ENCODE results near the gene NXF2.
"Not testable (repeated sequence)": the region's sequence is repeated elsewhere in the genome, so short reads cannot be mapped to it uniquely, and the experiment has no call there.

DNA sequence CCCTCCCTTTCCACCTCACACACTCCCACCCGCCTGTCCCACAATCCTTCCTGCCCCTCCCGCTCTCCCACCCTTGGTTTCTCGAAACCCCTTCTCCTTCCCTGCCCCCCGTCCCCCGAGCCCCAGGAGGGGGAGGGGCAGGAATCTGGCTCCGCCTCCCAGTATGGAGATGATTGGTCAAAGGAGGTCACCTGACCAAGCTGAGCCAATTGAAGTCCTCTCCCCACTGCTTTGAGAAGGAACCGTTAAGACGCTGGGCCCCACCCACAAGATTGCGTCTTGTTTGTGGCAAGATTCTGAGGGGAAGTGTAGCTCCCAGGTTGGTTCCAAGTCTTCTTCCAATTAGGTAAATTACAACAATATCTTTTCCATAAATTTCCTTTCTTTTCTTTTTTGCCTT, at the start of gene NXF2:
- TF ChIP-seq ZNF274 (IDR thresholded peaks at IDR 0.05; ENCODE audit: low read depth, low read length); POLR2A (IDR thresholded peaks at IDR 0.05; ENCODE audit: borderline replicate concordance, extremely low read depth, insufficient read depth, insufficient read length); ELF1 (IDR thresholded peaks at IDR 0.05; ENCODE audit: borderline replicate concordance, low read depth); ZFX (IDR thresholded peaks at IDR 0.05); POLR2AphosphoS5 (IDR thresholded peaks at IDR 0.05; ENCODE audit: low read depth, low read length); EZH2 (IDR thresholded peaks at IDR 0.05): not testable (repeated sequence)
- TF ChIP-seq, protein P1, sequence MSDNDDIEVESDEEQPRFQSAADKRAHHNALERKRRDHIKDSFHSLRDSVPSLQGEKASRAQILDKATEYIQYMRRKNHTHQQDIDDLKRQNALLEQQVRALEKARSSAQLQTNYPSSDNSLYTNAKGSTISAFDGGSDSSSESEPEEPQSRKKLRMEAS (IDR thresholded peaks at IDR 0.05) = not testable (repeated sequence)
- TF ChIP-seq, protein P2, sequence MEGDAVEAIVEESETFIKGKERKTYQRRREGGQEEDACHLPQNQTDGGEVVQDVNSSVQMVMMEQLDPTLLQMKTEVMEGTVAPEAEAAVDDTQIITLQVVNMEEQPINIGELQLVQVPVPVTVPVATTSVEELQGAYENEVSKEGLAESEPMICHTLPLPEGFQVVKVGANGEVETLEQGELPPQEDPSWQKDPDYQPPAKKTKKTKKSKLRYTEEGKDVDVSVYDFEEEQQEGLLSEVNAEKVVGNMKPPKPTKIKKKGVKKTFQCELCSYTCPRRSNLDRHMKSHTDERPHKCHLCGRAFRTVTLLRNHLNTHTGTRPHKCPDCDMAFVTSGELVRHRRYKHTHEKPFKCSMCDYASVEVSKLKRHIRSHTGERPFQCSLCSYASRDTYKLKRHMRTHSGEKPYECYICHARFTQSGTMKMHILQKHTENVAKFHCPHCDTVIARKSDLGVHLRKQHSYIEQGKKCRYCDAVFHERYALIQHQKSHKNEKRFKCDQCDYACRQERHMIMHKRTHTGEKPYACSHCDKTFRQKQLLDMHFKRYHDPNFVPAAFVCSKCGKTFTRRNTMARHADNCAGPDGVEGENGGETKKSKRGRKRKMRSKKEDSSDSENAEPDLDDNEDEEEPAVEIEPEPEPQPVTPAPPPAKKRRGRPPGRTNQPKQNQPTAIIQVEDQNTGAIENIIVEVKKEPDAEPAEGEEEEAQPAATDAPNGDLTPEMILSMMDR (IDR thresholded peaks at IDR 0.05 in 2 of 3, conservative IDR thresholded peaks at IDR 0.05 in 1 of 3; ENCODE audit: borderline replicate concordance in 1 of 3, insufficient read depth in 1 of 3, low read depth in 2 of 3, low read length in 2 of 3) = not testable (repeated sequence)
- TF ChIP-seq, protein P3, sequence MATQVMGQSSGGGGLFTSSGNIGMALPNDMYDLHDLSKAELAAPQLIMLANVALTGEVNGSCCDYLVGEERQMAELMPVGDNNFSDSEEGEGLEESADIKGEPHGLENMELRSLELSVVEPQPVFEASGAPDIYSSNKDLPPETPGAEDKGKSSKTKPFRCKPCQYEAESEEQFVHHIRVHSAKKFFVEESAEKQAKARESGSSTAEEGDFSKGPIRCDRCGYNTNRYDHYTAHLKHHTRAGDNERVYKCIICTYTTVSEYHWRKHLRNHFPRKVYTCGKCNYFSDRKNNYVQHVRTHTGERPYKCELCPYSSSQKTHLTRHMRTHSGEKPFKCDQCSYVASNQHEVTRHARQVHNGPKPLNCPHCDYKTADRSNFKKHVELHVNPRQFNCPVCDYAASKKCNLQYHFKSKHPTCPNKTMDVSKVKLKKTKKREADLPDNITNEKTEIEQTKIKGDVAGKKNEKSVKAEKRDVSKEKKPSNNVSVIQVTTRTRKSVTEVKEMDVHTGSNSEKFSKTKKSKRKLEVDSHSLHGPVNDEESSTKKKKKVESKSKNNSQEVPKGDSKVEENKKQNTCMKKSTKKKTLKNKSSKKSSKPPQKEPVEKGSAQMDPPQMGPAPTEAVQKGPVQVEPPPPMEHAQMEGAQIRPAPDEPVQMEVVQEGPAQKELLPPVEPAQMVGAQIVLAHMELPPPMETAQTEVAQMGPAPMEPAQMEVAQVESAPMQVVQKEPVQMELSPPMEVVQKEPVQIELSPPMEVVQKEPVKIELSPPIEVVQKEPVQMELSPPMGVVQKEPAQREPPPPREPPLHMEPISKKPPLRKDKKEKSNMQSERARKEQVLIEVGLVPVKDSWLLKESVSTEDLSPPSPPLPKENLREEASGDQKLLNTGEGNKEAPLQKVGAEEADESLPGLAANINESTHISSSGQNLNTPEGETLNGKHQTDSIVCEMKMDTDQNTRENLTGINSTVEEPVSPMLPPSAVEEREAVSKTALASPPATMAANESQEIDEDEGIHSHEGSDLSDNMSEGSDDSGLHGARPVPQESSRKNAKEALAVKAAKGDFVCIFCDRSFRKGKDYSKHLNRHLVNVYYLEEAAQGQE (IDR thresholded peaks at IDR 0.05; ENCODE audit: low read depth) = not testable (repeated sequence)

Data from HCT116 (cell line).